Measurements from ENCODE around the gene ZBTB20.

ZBTB20 gene

DNA sequence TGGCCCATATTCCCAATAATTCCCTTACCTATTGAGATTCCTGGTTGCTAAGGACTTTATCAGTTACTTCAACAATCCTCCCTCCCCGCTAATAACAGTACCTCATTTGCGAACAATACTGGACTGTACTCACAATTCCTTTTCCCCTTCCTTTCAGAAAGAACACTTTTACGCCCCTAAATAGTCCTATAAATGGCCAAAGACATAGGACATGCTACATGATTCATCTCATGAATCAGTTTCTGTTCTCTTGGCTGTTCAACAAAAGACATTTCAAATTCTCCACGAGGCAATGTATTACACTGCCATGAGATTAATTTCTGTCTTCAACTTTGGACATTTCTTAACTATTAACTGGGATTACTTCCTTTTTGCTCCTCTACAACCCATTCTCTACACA lies 588.8 kb downstream of the ZBTB20 start:
- no peak for ATAC-seq
- H3K4me1 Mint-ChIP-seq, result no peaks in the 10 kb centered on the region
- no peaks in the 10 kb centered on the region for H3K9me3 Mint-ChIP-seq
- no peak overlapping the region for H3K4me3 Mint-ChIP-seq
- no peak for DNase-seq (ENCODE audit: low spot score in 2 of 2)
- no peak overlapping the region for H3K27ac Mint-ChIP-seq
- H3K36me3 Mint-ChIP-seq, result no peaks in the 10 kb centered on the region

DNA sequence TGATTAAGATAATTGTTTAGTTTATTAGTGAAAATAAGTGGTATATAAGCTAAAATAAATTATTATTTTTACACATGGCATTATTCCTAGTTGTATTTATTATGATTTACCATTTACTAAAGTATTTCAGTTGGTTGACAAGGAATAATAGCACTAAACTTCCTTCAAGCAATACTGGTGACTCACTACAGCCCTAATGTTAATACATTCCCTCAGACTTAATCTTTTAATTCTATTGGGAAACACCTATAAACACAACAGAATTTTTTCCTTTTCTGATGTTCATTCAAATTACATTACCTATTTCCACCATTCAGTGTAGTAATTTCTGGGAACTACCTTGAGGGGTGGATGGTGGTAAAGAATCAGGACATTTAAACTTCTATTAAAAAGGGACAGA lies 589.3 kb downstream of the ZBTB20 start:
- Mint-ChIP-seq H3K9me3 (no peaks in the 10 kb centered on the region), H3K4me3 (no peak overlapping the region), H3K27ac (no peak overlapping the region), H3K36me3 (no peaks in the 10 kb centered on the region), H3K4me1 (no peaks in the 10 kb centered on the region)
- DNase-seq (ENCODE audit: low spot score in 2 of 2) (no peak), ATAC-seq (no peak)

DNA sequence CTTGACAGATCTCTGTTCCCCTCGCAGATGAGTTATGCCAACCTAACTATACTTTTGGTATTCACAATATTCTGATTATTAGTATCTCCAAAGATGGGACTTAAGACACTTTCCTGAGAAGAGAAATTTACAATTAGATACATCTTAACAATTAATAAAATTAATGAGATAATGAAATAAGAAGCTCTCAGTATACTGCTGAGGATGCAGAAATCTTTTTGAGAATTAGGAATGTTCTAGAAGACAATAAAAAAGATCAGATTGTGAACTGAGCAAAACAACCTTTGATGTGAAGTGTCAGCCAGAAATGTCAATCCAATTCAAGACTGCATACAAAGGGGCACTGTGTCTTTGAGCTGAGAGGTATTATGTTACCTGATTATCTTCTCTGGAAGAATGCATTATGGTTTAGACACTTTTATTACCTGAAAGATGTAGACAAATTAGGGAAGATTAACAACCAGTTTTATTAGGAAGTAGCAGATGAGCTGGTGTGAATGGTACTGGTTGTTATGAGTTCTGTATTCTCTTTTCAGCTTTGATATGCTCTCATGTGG lies 590.4 kb downstream of the ZBTB20 start:
- Mint-ChIP-seq H3K27ac (no peak overlapping the region), H3K36me3 (no peaks in the 10 kb centered on the region), H3K9me3 (no peaks in the 10 kb centered on the region), H3K4me3 (no peak overlapping the region), H3K4me1 (no peaks in the 10 kb centered on the region)
- DNase-seq (ENCODE audit: low spot score in 2 of 2), result no peak
- no peak for ATAC-seq

DNA sequence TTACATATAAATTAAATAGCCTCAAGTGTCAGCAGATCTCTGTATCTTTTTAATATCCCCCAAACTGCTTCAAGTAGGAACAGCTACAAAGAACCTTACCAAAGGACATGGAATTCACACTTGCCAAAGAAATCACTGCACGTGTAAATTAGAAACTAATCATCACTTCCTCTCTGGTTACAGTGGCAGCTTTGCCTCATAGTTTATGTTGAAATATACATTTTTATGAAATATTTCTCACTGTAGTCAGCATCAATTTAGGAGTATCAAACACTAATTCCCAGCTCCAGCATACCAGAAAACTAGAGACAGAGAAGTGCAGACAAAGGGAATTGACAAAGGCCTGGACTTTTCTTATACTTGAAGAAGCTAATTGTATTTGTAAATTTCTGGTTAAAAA lies 592.4 kb downstream of the ZBTB20 start:
- no peaks in the 10 kb centered on the region for H3K9me3 Mint-ChIP-seq
- H3K36me3 Mint-ChIP-seq, result no peaks in the 10 kb centered on the region
- no peak overlapping the region for H3K27ac Mint-ChIP-seq
- no peak for DNase-seq (ENCODE audit: low spot score in 2 of 2)
- no peak overlapping the region for H3K4me3 Mint-ChIP-seq
- no peak for ATAC-seq
- H3K4me1 Mint-ChIP-seq, result no peaks in the 10 kb centered on the region

DNA sequence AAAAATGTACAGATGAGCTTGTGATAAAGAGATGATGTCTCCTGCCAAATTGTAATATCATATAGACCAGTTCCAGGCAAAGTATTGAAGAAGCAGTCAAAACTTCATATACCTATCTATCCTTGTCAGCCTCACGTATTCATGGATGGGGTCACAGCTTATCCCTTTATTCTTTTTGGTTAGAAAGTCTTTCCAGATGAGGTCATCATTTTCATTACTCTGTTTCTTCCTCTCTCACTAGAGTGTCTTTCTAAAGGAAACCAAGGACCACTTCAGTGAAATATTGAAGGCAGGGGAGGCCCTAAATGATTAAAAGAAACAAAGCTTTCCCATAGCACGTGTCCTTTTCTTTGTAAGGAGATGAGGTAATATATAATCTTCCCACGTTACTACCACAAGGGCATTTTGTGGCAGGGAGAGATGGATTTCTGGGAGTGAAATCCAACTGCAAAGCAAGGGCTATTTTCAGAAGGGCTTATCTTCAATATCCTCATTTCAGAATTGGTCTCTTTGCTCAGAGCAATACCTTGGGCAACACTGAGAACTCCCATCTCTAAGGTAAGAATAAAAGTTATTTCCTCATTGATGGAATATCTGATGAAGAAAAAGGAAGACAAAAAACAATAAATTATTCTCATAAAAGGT lies 593.0 kb downstream of the ZBTB20 start:
- H3K4me1 Mint-ChIP-seq, result no peaks in the 10 kb centered on the region
- no peaks in the 10 kb centered on the region for H3K36me3 Mint-ChIP-seq
- no peak overlapping the region for H3K4me3 Mint-ChIP-seq
- H3K27ac Mint-ChIP-seq, result no peak overlapping the region
- DNase-seq (ENCODE audit: low spot score in 2 of 2), result no peak
- H3K9me3 Mint-ChIP-seq, result no peaks in the 10 kb centered on the region
- no peak for ATAC-seq

DNA sequence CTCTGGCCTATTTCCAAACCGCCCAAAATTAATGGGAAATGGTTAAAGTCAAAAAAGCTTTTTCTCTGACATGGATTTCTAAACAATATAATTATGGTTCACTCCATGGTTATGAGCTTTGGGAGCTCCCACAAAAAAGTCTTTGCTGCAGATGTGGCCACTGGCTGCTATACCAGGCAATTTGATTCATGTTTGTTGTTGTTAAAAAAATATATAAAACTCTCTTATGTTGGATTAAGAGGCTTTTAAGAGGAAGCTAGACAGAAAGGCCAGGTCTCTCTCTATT lies 594.6 kb downstream of the ZBTB20 start:
- DNase-seq (ENCODE audit: low spot score in 2 of 2) (no peak), ATAC-seq (no peak)
- H3K27ac Mint-ChIP-seq, result no peak overlapping the region
- no peaks in the 10 kb centered on the region for H3K4me1 Mint-ChIP-seq
- no peaks in the 10 kb centered on the region for H3K9me3 Mint-ChIP-seq
- no peak overlapping the region for H3K4me3 Mint-ChIP-seq
- no peaks in the 10 kb centered on the region for H3K36me3 Mint-ChIP-seq

DNA sequence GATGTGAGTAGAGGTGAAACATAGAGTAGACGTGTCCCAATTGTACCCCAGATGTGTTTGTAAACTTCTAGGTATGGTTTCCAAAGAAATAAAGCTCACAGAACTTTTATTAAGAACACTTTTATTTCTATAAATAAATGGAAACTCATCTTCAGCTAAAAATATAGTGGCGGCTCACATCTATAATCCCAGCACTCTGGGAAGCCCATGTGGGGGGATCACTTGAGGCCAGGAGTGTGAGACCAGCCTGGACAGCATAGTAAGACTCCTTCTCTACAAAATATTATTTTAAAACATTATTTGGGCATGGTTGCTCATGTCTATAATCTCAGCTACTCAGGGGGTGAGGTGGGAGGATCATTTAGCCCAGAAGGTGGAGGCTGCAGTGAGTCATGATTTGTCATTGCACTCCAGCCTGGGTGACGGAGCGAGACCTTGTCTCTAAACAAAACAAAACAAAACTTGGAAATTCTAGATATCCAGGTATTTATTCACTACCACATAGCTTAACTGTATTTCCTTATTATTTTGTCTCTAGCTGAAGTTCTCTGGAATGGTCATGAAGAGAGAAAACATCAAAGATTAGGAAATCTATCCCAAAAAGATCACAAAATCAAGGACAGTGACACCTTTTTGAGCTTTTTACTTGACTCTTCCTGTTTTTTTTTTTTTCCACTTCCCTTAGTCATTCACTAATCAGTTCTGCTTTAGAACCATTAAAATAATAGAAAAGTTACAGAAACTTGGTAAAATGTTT lies 595.1 kb downstream of the ZBTB20 start:
- H3K4me1 Mint-ChIP-seq, result no peaks in the 10 kb centered on the region
- no peak overlapping the region for H3K27ac Mint-ChIP-seq
- DNase-seq (ENCODE audit: low spot score in 2 of 2) (no peak), ATAC-seq (no peak)
- no peaks in the 10 kb centered on the region for H3K36me3 Mint-ChIP-seq
- no peak overlapping the region for H3K4me3 Mint-ChIP-seq
- H3K9me3 Mint-ChIP-seq, result no peaks in the 10 kb centered on the region

DNA sequence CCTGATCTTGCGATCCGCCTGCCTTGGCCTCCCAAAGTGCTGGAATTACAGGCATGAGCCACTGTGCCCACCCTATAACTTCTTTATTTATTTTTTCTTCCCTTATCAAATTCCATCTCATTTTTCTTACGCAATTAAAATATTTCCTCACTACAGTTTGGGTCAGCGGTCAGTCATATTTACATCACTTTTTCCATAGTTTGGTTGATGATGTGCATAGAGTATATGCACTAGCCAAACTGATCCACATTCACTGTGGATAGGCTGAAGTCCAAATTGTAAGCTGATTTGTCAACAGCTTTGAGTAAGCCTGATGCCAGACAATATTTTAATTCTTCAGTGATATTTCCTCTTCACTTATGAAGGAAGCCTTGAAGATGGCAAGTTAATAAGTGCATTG lies 596.9 kb downstream of the ZBTB20 start:
- no peaks in the 10 kb centered on the region for H3K36me3 Mint-ChIP-seq
- no peaks in the 10 kb centered on the region for H3K9me3 Mint-ChIP-seq
- no peak for ATAC-seq
- H3K4me3 Mint-ChIP-seq, result no peak overlapping the region
- no peak for DNase-seq (ENCODE audit: low spot score in 2 of 2)
- H3K4me1 Mint-ChIP-seq, result no peaks in the 10 kb centered on the region
- H3K27ac Mint-ChIP-seq, result no peak overlapping the region

DNA sequence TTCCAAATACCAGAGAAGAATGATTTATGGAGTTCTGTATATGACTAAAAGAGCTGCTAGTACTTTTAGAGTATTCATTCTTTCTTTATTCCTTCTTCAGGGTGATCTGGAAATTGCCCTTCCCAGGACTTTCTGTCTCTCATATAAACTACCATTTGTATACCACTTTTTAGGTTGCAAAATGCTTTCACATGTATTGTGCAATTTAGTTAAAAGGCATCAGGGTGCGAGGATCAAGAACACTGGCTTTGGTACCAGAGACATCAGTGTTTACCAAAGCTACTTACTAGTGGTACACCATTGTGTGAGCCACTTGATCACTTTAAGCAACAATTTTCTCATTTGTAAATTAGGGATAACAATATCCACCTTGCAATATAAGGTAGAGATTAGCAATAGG lies 601.9 kb downstream of the ZBTB20 start:
- ATAC-seq (no peak), DNase-seq (ENCODE audit: low spot score in 2 of 2) (no peak)
- Mint-ChIP-seq H3K4me3 (no peak overlapping the region), H3K9me3 (no peaks in the 10 kb centered on the region), H3K27ac (no peak overlapping the region), H3K4me1 (no peaks in the 10 kb centered on the region), H3K36me3 (no peaks in the 10 kb centered on the region)

DNA sequence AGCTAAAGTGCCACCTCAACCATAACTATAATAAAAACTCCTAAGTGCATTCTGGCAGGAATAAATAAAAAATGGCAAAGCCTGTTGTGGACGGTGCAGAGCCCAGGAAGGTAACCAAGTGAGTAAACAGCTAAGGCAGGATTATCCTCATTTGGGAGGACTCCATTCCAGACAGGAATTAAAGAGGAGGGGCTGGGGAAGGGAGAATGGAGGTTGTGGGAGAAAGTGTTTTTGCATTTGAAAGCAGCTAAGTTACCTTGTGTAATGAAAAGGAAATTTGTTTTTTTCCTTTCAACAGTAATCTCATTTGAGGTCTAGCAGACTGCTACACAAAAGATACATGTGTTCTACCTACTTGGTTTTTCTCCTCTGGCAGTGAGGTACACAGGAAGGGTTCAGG lies 604.7 kb downstream of the ZBTB20 start:
- ATAC-seq (no peak), DNase-seq (ENCODE audit: low spot score in 2 of 2) (no peak)
- H3K4me1 Mint-ChIP-seq, result no peaks in the 10 kb centered on the region
- H3K9me3 Mint-ChIP-seq, result no peaks in the 10 kb centered on the region
- H3K36me3 Mint-ChIP-seq, result no peaks in the 10 kb centered on the region
- H3K4me3 Mint-ChIP-seq, result no peak overlapping the region
- no peak overlapping the region for H3K27ac Mint-ChIP-seq

DNA sequence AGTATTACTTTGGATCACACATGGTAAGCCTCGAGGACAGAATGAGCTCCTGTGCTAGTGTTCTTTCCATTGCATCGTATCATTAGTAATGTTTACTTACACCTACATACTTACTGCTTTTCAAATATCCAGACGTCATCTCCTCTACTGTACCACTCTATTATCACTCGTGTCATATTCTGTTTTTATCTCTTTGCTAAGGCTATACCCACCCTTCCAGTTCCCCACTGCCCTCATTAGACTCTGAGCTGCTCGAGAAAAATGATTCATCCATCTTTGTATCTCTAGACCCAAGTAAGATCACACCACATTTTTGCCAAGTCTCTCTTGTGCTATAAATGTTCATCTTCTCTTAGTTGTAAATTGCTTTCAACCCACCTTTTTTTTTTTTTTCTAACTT lies 607.6 kb downstream of the ZBTB20 start:
- DNase-seq (ENCODE audit: low spot score in 2 of 2), result no peak
- Mint-ChIP-seq H3K27ac (no peak overlapping the region), H3K4me3 (no peak overlapping the region), H3K9me3 (peaks cover 3% of the 10 kb centered on the region), H3K4me1 (peaks cover 6% of the 10 kb centered on the region), H3K36me3 (no peaks in the 10 kb centered on the region)
- ATAC-seq, result no peak

DNA sequence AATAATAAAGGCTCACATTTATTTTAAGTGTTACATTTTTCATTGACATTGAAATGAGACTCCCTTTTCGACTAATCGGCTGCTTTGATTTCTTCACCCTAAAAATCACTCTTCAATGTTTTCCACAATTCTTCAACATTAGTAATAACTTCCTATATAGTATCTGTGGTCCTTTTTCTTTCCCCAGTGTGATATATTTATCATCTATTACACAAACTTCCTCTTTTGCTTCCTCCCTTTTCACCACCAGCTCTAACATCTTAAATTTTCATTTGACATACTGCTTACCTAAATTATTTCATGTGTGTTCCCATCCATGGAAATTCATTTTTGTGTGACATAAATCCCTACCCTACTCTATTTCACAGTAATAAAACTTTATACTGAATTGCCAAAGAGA lies 608.9 kb downstream of the ZBTB20 start:
- Mint-ChIP-seq H3K27ac (no peak overlapping the region), H3K36me3 (no peaks in the 10 kb centered on the region), H3K9me3 (peaks cover 3% of the 10 kb centered on the region), H3K4me1 (peaks cover 14% of the 10 kb centered on the region), H3K4me3 (no peak overlapping the region)
- ATAC-seq (no peak), DNase-seq (ENCODE audit: low spot score in 2 of 2) (no peak)

DNA sequence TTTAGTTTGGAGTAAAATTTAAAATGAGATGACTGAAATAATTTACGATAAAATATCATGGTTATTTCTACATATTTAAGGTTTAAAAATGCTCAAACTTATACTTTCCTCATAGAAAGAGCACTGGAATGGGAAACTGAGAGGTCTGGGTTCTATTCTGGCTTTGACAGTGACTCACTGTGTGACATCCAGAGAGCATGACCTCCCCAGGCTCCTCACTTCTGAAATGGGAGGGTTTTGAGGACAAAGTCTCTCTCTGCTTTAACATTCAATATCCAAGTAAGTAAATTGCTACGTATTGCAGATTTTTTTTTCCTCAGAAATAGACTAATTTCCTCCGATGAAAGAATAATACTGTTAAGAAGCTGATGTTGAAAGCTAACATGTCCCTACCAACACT lies 618.6 kb downstream of the ZBTB20 start:
- no peak for ATAC-seq
- H3K4me3 Mint-ChIP-seq, result no peak overlapping the region
- no peak for DNase-seq (ENCODE audit: low spot score in 2 of 2)
- no peaks in the 10 kb centered on the region for H3K9me3 Mint-ChIP-seq
- no peak overlapping the region for H3K27ac Mint-ChIP-seq
- H3K4me1 Mint-ChIP-seq, result no peaks in the 10 kb centered on the region
- no peaks in the 10 kb centered on the region for H3K36me3 Mint-ChIP-seq

DNA sequence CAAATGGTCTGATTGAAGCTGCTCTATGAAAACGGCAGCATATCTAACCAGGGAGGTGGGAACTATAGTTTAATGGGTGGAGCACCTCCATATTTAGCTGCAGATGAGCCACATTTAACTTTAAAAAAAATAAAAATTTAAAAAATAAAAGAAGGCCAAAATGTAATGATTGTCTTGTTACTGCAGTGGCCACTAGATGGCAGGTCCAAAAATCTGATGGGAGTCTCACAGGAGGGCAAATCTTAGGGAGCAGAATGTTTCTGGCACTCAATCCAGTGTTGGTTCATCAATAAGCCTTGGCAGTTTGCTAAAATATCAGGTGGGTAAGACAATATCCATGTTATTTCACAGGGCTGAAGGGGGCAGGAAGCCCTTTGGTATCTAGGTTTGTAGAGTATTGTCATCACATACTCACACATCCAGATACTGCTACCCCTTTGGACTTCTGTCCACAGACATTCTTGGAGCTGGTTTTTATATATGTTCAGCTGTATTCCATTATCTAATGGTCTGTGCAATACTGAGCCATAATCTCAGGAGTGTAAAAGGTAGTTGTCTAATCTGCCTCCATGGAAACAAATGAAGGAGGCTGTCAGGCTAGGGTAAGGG lies 619.9 kb downstream of the ZBTB20 start:
- Mint-ChIP-seq H3K9me3 (no peaks in the 10 kb centered on the region), H3K4me1 (no peaks in the 10 kb centered on the region)

DNA sequence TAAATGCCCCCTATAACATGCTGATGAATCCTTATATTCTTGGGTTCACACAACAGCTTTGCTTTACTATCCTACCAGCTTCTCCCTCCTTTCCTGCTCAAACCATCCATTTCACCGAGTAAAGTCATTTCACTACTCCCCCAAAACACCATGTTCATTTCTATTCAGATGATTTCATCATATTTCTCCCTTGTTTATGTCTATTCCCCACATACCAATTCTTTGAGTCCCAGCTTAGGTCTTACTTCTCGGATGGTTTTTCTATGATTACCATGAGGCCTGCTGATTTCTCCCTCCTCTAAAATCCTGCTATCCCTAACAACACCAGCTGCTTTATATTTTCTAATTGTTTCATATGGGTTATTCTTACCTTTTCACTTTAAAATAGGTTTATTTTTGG lies 621.8 kb downstream of the ZBTB20 start:
- H3K4me1 Mint-ChIP-seq, result no peaks in the 10 kb centered on the region
- no peaks in the 10 kb centered on the region for H3K36me3 Mint-ChIP-seq
- ATAC-seq (no peak), DNase-seq (ENCODE audit: low spot score in 2 of 2) (no peak)
- H3K9me3 Mint-ChIP-seq, result no peaks in the 10 kb centered on the region
- H3K4me3 Mint-ChIP-seq, result no peak overlapping the region
- no peak overlapping the region for H3K27ac Mint-ChIP-seq

More for the DNA sequence above, 619.9 kb downstream of the ZBTB20 start:
- H3K36me3 Mint-ChIP-seq, result no peaks in the 10 kb centered on the region
- H3K27ac Mint-ChIP-seq, result no peak overlapping the region
- ATAC-seq, result no peak
- no peak for DNase-seq (ENCODE audit: low spot score in 2 of 2)
- H3K4me3 Mint-ChIP-seq, result no peak overlapping the region

DNA sequence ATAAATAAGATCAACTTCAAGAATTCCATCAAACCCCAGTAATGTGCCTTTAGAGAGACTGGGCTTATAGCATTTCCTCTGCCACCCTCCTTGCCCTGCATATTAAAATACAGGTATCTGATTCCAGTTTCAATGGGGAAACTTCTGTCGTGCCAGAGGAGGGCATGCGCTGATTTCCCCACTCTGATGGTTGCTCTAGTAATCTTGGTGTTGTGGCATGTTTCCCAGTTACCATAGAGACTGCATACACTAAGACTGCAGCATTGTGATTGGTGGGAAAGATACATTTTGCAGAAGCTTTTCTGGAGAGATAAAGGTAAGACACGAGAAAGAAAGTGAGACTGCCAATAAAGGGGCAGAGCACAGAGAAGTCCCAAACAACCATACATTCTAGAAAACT lies 627.7 kb downstream of the ZBTB20 start:
- ATAC-seq (peak; percentile 74), DNase-seq (ENCODE audit: low spot score in 2 of 2) (no peak)
- no peaks in the 10 kb centered on the region for H3K9me3 Mint-ChIP-seq
- H3K36me3 Mint-ChIP-seq, result no peaks in the 10 kb centered on the region
- no peak overlapping the region for H3K27ac Mint-ChIP-seq
- no peaks in the 10 kb centered on the region for H3K4me1 Mint-ChIP-seq
- H3K4me3 Mint-ChIP-seq, result no peak overlapping the region
